ENCODE measurements around the gene GPR89B. TPM values are rescaled to one million over a fixed set of nuclear protein-coding genes. Genes with fewer than 3 reads are reported as not detected.
"Not testable (repeated sequence)": the region's sequence is repeated elsewhere in the genome, so short reads cannot be mapped to it uniquely, and the experiment has no call there.

GPR89B gene
- polyA plus RNA-seq, 1 donor (not counting 4 experiments of a cell fraction or from before 2014, with no cell fraction given) = 34.0 TPM

- H3K4me2 ChIP-seq (ENCODE audit: control insufficient read depth, extremely low read depth, insufficient read depth, low read depth, low read length); H3K36me3 ChIP-seq (ENCODE audit: control insufficient read depth in 2 of 2, extremely low read depth in 1 of 2, insufficient read depth in 2 of 2, low read length in 2 of 2); H3K4me3 ChIP-seq (ENCODE audit: control insufficient read depth in 2 of 3, extremely low read depth in 1 of 3, insufficient read depth in 2 of 3, low read depth in 1 of 3, low read length in 3 of 3); H3K4me1 ChIP-seq (ENCODE audit: control insufficient read depth, extremely low read depth, insufficient read depth, low read length); H3K27ac ChIP-seq (ENCODE audit: control insufficient read depth, insufficient read depth, low read length); H2AFZ ChIP-seq (ENCODE audit: control insufficient read depth, low read length); FAIRE-seq; H4K20me1 ChIP-seq (ENCODE audit: control insufficient read depth, extremely low read depth, insufficient read depth, low read length); H3K9ac ChIP-seq (ENCODE audit: control insufficient read depth, extremely low read depth, insufficient read depth, low read length); DNase-seq (ENCODE audit: low read depth, low spot score); H3K27me3 ChIP-seq (ENCODE audit: control insufficient read depth, extremely low read depth, insufficient read depth, low read length); dilution Hi-C loops (cut with MboI; ENCODE audit: extremely low pct_ligation_motif_present, low sequenced_read_pairs); H3K9me1 ChIP-seq (ENCODE audit: control insufficient read depth, extremely low read depth, insufficient read depth, low read length); H3K79me2 ChIP-seq (ENCODE audit: control insufficient read depth, insufficient read depth, low read length); H3K9me3 ChIP-seq (ENCODE audit: control insufficient read depth, low read depth, low read length): not testable (repeated sequence)
Observed at GRCh38 chr1:147935296-147935695, 7.1 kb downstream of the GPR89B start.

- H3K4me1 ChIP-seq (ENCODE audit: control insufficient read depth, extremely low read depth, insufficient read depth, low read length); H3K9me1 ChIP-seq (ENCODE audit: control insufficient read depth, extremely low read depth, insufficient read depth, low read length); H3K4me2 ChIP-seq (ENCODE audit: control insufficient read depth, extremely low read depth, insufficient read depth, low read depth, low read length); H3K27me3 ChIP-seq (ENCODE audit: control insufficient read depth, extremely low read depth, insufficient read depth, low read length); H2AFZ ChIP-seq (ENCODE audit: control insufficient read depth, low read length); H3K27ac ChIP-seq (ENCODE audit: control insufficient read depth, insufficient read depth, low read length); DNase-seq (ENCODE audit: low read depth, low spot score); dilution Hi-C loops (cut with MboI; ENCODE audit: extremely low pct_ligation_motif_present, low sequenced_read_pairs); FAIRE-seq; H3K36me3 ChIP-seq (ENCODE audit: control insufficient read depth in 2 of 2, extremely low read depth in 1 of 2, insufficient read depth in 2 of 2, low read length in 2 of 2); H3K79me2 ChIP-seq (ENCODE audit: control insufficient read depth, insufficient read depth, low read length); H3K9me3 ChIP-seq (ENCODE audit: control insufficient read depth, low read depth, low read length); H3K4me3 ChIP-seq (ENCODE audit: control insufficient read depth in 2 of 3, extremely low read depth in 1 of 3, insufficient read depth in 2 of 3, low read depth in 1 of 3, low read length in 3 of 3); H3K9ac ChIP-seq (ENCODE audit: control insufficient read depth, extremely low read depth, insufficient read depth, low read length); H4K20me1 ChIP-seq (ENCODE audit: control insufficient read depth, extremely low read depth, insufficient read depth, low read length): not testable (repeated sequence)
Observed at GRCh38 chr1:147940456-147940855, 12.2 kb downstream of the GPR89B start.

GRCh38 chr1:147942563-147942962, 14.3 kb downstream of the GPR89B start:
- H3K27me3 ChIP-seq (ENCODE audit: control insufficient read depth, extremely low read depth, insufficient read depth, low read length); H4K20me1 ChIP-seq (ENCODE audit: control insufficient read depth, extremely low read depth, insufficient read depth, low read length); H3K79me2 ChIP-seq (ENCODE audit: control insufficient read depth, insufficient read depth, low read length); H3K4me2 ChIP-seq (ENCODE audit: control insufficient read depth, extremely low read depth, insufficient read depth, low read depth, low read length); H3K36me3 ChIP-seq (ENCODE audit: control insufficient read depth in 2 of 2, extremely low read depth in 1 of 2, insufficient read depth in 2 of 2, low read length in 2 of 2); FAIRE-seq; H3K4me3 ChIP-seq (ENCODE audit: control insufficient read depth in 2 of 3, extremely low read depth in 1 of 3, insufficient read depth in 2 of 3, low read depth in 1 of 3, low read length in 3 of 3); DNase-seq (ENCODE audit: low read depth, low spot score); H3K9me1 ChIP-seq (ENCODE audit: control insufficient read depth, extremely low read depth, insufficient read depth, low read length); H3K4me1 ChIP-seq (ENCODE audit: control insufficient read depth, extremely low read depth, insufficient read depth, low read length); dilution Hi-C loops (cut with MboI; ENCODE audit: extremely low pct_ligation_motif_present, low sequenced_read_pairs); H2AFZ ChIP-seq (ENCODE audit: control insufficient read depth, low read length); H3K27ac ChIP-seq (ENCODE audit: control insufficient read depth, insufficient read depth, low read length); H3K9ac ChIP-seq (ENCODE audit: control insufficient read depth, extremely low read depth, insufficient read depth, low read length); H3K9me3 ChIP-seq (ENCODE audit: control insufficient read depth, low read depth, low read length): not testable (repeated sequence)

- H3K9ac ChIP-seq (ENCODE audit: control insufficient read depth, extremely low read depth, insufficient read depth, low read length); H3K79me2 ChIP-seq (ENCODE audit: control insufficient read depth, insufficient read depth, low read length); H4K20me1 ChIP-seq (ENCODE audit: control insufficient read depth, extremely low read depth, insufficient read depth, low read length); FAIRE-seq; H3K27me3 ChIP-seq (ENCODE audit: control insufficient read depth, extremely low read depth, insufficient read depth, low read length); H3K4me3 ChIP-seq (ENCODE audit: control insufficient read depth in 2 of 3, extremely low read depth in 1 of 3, insufficient read depth in 2 of 3, low read depth in 1 of 3, low read length in 3 of 3); dilution Hi-C loops (cut with MboI; ENCODE audit: extremely low pct_ligation_motif_present, low sequenced_read_pairs); H3K9me3 ChIP-seq (ENCODE audit: control insufficient read depth, low read depth, low read length); H2AFZ ChIP-seq (ENCODE audit: control insufficient read depth, low read length); H3K9me1 ChIP-seq (ENCODE audit: control insufficient read depth, extremely low read depth, insufficient read depth, low read length); H3K36me3 ChIP-seq (ENCODE audit: control insufficient read depth in 2 of 2, extremely low read depth in 1 of 2, insufficient read depth in 2 of 2, low read length in 2 of 2); H3K4me1 ChIP-seq (ENCODE audit: control insufficient read depth, extremely low read depth, insufficient read depth, low read length); DNase-seq (ENCODE audit: low read depth, low spot score); H3K4me2 ChIP-seq (ENCODE audit: control insufficient read depth, extremely low read depth, insufficient read depth, low read depth, low read length); H3K27ac ChIP-seq (ENCODE audit: control insufficient read depth, insufficient read depth, low read length): not testable (repeated sequence)
Observed at GRCh38 chr1:147949517-147949916, 21.3 kb downstream of the GPR89B start.

GRCh38 chr1:147958906-147959305, 30.7 kb downstream of the GPR89B start:
- H3K27ac ChIP-seq (ENCODE audit: control insufficient read depth, insufficient read depth, low read length); H3K79me2 ChIP-seq (ENCODE audit: control insufficient read depth, insufficient read depth, low read length); H3K4me1 ChIP-seq (ENCODE audit: control insufficient read depth, extremely low read depth, insufficient read depth, low read length); H4K20me1 ChIP-seq (ENCODE audit: control insufficient read depth, extremely low read depth, insufficient read depth, low read length); H3K27me3 ChIP-seq (ENCODE audit: control insufficient read depth, extremely low read depth, insufficient read depth, low read length); DNase-seq (ENCODE audit: low read depth, low spot score); H2AFZ ChIP-seq (ENCODE audit: control insufficient read depth, low read length); H3K9me1 ChIP-seq (ENCODE audit: control insufficient read depth, extremely low read depth, insufficient read depth, low read length); FAIRE-seq; H3K9me3 ChIP-seq (ENCODE audit: control insufficient read depth, low read depth, low read length); dilution Hi-C loops (cut with MboI; ENCODE audit: extremely low pct_ligation_motif_present, low sequenced_read_pairs); H3K36me3 ChIP-seq (ENCODE audit: control insufficient read depth in 2 of 2, extremely low read depth in 1 of 2, insufficient read depth in 2 of 2, low read length in 2 of 2); H3K4me3 ChIP-seq (ENCODE audit: control insufficient read depth in 2 of 3, extremely low read depth in 1 of 3, insufficient read depth in 2 of 3, low read depth in 1 of 3, low read length in 3 of 3); H3K9ac ChIP-seq (ENCODE audit: control insufficient read depth, extremely low read depth, insufficient read depth, low read length); H3K4me2 ChIP-seq (ENCODE audit: control insufficient read depth, extremely low read depth, insufficient read depth, low read depth, low read length): not testable (repeated sequence)

Measured in keratinocyte (primary cell).